HG03045 (cell line): ENCODE measurements around the gene MCFD2.

Experiments
- ATAC-seq: cut with Tn5 transposase; IDR thresholded peaks from one replicate; pipeline ENCODE4 v1.9.1; 2021; ENCODE audit warnings: mild to moderate bottlenecking, moderate library complexity; ENCODE audit not compliant: unreplicated experiment

MCFD2 gene

GRCh38 chr2:46915281-46915810, at the start of gene MCFD2:
TSS of gene MCFD2 (minus strand) at chr2:46915806. CDS start at chr2:46909171, 6,635 bp downstream.
- peak; percentile 27 for ATAC-seq

GRCh38 chr2:46964835-46965560, 49.4 kb upstream of the MCFD2 start:
- no peak for ATAC-seq

- no peak for ATAC-seq
These were observed 48.5 kb upstream of the MCFD2 start for GRCh38 chr2:46963941-46964673.

GRCh38 chr2:46963210-46963609, 47.6 kb upstream of the MCFD2 start:
- no peak for ATAC-seq

- no peak for ATAC-seq
These were observed 47.1 kb upstream of the MCFD2 start for GRCh38 chr2:46962751-46963150.

GRCh38 chr2:46960618-46961017, 45.0 kb upstream of the MCFD2 start:
- no peak for ATAC-seq

- ATAC-seq = no peak
These were observed 42.9 kb upstream of the MCFD2 start for GRCh38 chr2:46958431-46959017.

GRCh38 chr2:46956981-46957531, 41.5 kb upstream of the MCFD2 start:
- no peak for ATAC-seq

- no peak for ATAC-seq
These were observed 40.2 kb upstream of the MCFD2 start for GRCh38 chr2:46955764-46956163.

- no peak for ATAC-seq
These were observed 39.5 kb upstream of the MCFD2 start for GRCh38 chr2:46954951-46955571.

- ATAC-seq = no peak
These were observed 36.6 kb upstream of the MCFD2 start for GRCh38 chr2:46952171-46952570.

GRCh38 chr2:46951290-46952064, 35.9 kb upstream of the MCFD2 start:
- no peak for ATAC-seq

- ATAC-seq = no peak
These were observed 34.7 kb upstream of the MCFD2 start for GRCh38 chr2:46950314-46950713.

GRCh38 chr2:46947841-46948240, 32.2 kb upstream of the MCFD2 start:
- ATAC-seq = no peak

- no peak for ATAC-seq
These were observed 30.1 kb upstream of the MCFD2 start for GRCh38 chr2:46945671-46946070.

GRCh38 chr2:46943881-46944798, 28.5 kb upstream of the MCFD2 start:
- ATAC-seq = peak; percentile 24

- no peak for ATAC-seq
These were observed 27.5 kb upstream of the MCFD2 start for GRCh38 chr2:46942891-46943626.

- ATAC-seq = peak; percentile 37
These were observed 26.5 kb upstream of the MCFD2 start for GRCh38 chr2:46942143-46942526.
